Measurements from ENCODE around the gene PEX12.

DNA sequence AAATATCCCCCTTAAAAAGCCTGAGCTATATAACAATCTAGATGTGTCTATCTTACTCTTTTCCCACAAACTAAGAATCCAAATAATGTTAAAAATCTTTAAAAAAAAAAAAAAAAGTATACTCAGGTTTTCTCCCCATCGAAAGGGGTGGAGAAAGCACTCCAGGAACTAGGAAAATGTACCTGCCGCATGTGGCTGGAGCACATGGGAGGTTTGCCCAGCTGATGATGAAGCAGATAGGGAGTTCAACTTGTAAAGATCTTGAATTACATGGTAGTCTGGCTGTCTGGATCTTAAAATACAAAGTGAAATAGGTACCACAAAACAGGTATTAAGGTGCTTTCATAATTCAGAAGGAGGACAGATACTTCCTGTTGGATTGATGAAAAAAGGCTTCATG is 9.0 kb downstream of the PEX12 start:
- no peak for TF ChIP-seq POLR2AphosphoS5 (IDR thresholded peaks at IDR 0.05; ENCODE audit: low read depth, low read length)
- no peak for TF ChIP-seq POLR2A (IDR thresholded peaks at IDR 0.05; ENCODE audit: low read depth, low read length)
- no peak for TF ChIP-seq TAF1 (IDR thresholded peaks at IDR 0.05; ENCODE audit: borderline replicate concordance, low read depth, low read length)
